Loucy (cell line): Measurements from ENCODE around the gene TTC23.
A peak's percentile ranks its signal among the peaks of the same experiment; 100 is the strongest.

ENCODE experiments used
- H2AFZ ChIP-seq: fragments of 200-600 bp; sonication (generic); 2 replicates; pipeline ENCODE4 v1.6.0; 2016; ENCODE audit warnings: antibody characterized with exemption, mild to moderate bottlenecking, low read length, moderate library complexity
- H3F3A ChIP-seq: fragments of 200-600 bp; 2 replicates; pipeline ENCODE4 v1.6.0; 2016; ENCODE audit warnings: antibody characterized with exemption, low read depth, mild to moderate bottlenecking
- H3K27me3 ChIP-seq: fragments of 200-600 bp; sonication (generic); 2 replicates; pipeline ENCODE4 v1.6.1; 2014; ENCODE audit warnings: low read length, mild to moderate bottlenecking; ENCODE audit not compliant: insufficient read depth, poor library complexity, severe bottlenecking
- H3K36me3 ChIP-seq: fragments of 200-600 bp; sonication (generic); 2 replicates; pipeline ENCODE4 v1.6.1; 2016; ENCODE audit warnings: low read length; ENCODE audit not compliant: insufficient read depth
- H3K4me1 ChIP-seq: fragments of 200-600 bp; sonication (generic); 2 replicates; pipeline ENCODE4 v1.5.1; 2014; ENCODE audit warnings: low read length, mild to moderate bottlenecking; ENCODE audit not compliant: insufficient read depth, poor library complexity, severe bottlenecking
- H3K4me2 ChIP-seq: fragments of 200-600 bp; sonication (generic); 2 replicates; pipeline ENCODE4 v1.6.0; 2014; ENCODE audit warnings: antibody characterized with exemption, low read length, low read depth, mild to moderate bottlenecking; ENCODE audit not compliant: poor library complexity, severe bottlenecking
- H3K4me3 ChIP-seq: fragments of 200-600 bp; sonication (generic); 2 replicates; pipeline ENCODE4 v1.5.1; 2014; ENCODE audit warnings: low read length, mild to moderate bottlenecking, mixed read lengths; ENCODE audit not compliant: poor library complexity, severe bottlenecking
- H3K79me2 ChIP-seq: fragments of 200-600 bp; sonication (generic); 2 replicates; pipeline ENCODE4 v1.6.1; 2014; ENCODE audit warnings: low read length; ENCODE audit not compliant: insufficient read depth
- H3K9ac ChIP-seq: fragments of 200-600 bp; sonication (generic); 2 replicates; pipeline ENCODE4 v1.6.0; 2014; ENCODE audit warnings: mild to moderate bottlenecking, low read depth, low read length, moderate library complexity; ENCODE audit not compliant: poor library complexity, severe bottlenecking
- H3K9me2 ChIP-seq: fragments of 200-600 bp; sonication (generic); replicated peaks from 2 replicates; pipeline ENCODE4 v1.6.1; 2016; ENCODE audit warnings: low read depth, low read length, mixed read lengths
- H3K9me3 ChIP-seq: fragments of 200-600 bp; sonication (generic); 2 replicates; pipeline ENCODE4 v1.6.1; 2014; ENCODE audit warnings: mild to moderate bottlenecking, antibody characterized with exemption, low read length, low read depth; ENCODE audit not compliant: insufficient read depth
- H4K20me1 ChIP-seq: fragments of 200-600 bp; sonication (generic); 2 replicates; pipeline ENCODE4 v1.6.0; 2014; ENCODE audit warnings: antibody characterized with exemption, low read length, mild to moderate bottlenecking; ENCODE audit not compliant: insufficient read depth, poor library complexity, severe bottlenecking
- CTCF ChIP-seq: fragments of 200-600 bp; sonication (generic); conservative IDR thresholded peaks from 2 replicates; pipeline ENCODE4 v1.5.1; 2014; ENCODE audit warnings: mild to moderate bottlenecking, antibody characterized with exemption, low read length
- EZH2phosphoT487 ChIP-seq: fragments of 200-600 bp; IDR thresholded peaks from 2 replicates; pipeline ENCODE4 v1.6.1; 2018; ENCODE audit warnings: antibody characterized with exemption, mild to moderate bottlenecking, moderate library complexity, borderline replicate concordance

Gene TTC23

DNA sequence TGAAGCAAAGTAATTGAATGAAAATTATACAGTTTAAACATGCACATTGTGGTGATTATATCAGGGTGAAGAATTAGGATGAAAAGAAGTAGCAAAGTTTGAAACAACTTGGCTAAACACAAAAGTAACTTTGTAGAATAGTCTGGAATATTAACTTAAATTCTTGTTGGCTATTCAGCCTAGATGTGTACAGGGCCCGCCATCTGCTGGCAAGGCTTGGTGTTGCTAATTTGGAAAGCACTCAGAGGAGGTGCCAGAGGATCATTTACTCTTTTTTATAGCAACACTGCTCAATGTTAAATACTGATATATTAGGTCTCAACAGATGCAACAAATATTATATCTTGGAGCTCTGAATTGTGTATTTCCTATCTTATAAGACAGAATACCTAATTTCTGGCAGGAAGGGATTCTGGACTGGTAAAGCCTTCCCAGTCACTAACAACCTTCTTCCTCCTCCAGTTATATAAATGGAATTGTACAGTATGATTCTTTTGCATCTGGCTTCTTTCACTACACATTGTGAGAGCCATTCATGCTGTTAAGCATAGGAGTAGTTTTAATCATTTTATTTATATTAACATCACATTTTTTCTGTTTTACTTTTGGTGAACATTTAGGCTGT lies 36.1 kb downstream of the TTC23 start:
- Histone ChIP-seq H3K9ac (no peak overlapping the region), H3K9me2 (no peaks in the 10 kb centered on the region), H3K27me3 (no peaks in the 10 kb centered on the region), H3K36me3 (no peaks in the 10 kb centered on the region), H3K79me2 (no peaks in the 10 kb centered on the region), H3K9me3 (no peaks in the 10 kb centered on the region), H3F3A (no peaks in the 10 kb centered on the region), H3K4me2 (no peak overlapping the region), H2AFZ (no peak overlapping the region), H4K20me1 (no peaks in the 10 kb centered on the region), H3K4me3 (no peak overlapping the region), H3K4me1 (no peaks in the 10 kb centered on the region)
- TF ChIP-seq EZH2phosphoT487 (no peak), CTCF (peak; percentile 95)

DNA sequence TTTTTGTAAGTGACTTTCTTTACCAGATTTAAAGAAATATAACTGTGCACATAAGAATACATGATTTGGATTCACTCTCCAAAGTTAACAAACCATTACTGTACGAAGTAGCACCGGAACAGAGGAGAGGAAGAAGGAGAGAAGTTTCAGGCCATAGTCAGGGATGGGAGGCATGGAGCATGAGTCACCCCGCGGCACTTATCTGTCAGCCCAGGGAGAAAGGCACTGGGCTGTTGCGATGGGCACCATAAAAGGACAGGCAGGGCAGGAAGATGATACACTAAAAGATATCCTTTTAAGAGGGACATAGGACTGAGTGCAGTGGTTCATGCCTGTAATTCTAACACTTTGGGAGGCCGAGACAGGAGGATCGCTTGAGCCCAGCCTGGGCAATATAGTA lies 37.0 kb downstream of the TTC23 start:
- Histone ChIP-seq H3K9me2 (no peaks in the 10 kb centered on the region), H3K4me2 (no peak overlapping the region), H4K20me1 (no peaks in the 10 kb centered on the region), H3K9ac (no peak overlapping the region), H2AFZ (no peak overlapping the region), H3K27me3 (no peaks in the 10 kb centered on the region), H3K4me1 (no peaks in the 10 kb centered on the region), H3F3A (no peaks in the 10 kb centered on the region), H3K4me3 (no peak overlapping the region), H3K36me3 (no peaks in the 10 kb centered on the region), H3K79me2 (no peaks in the 10 kb centered on the region), H3K9me3 (no peaks in the 10 kb centered on the region)
- TF ChIP-seq CTCF, result no peak

GRCh38 chr15:99211926-99212325 lies 37.5 kb downstream of the TTC23 start:
- H3F3A ChIP-seq, result no peaks in the 10 kb centered on the region
- H3K9me2 ChIP-seq, result no peaks in the 10 kb centered on the region
- H3K4me3 ChIP-seq, result no peak overlapping the region
- H3K36me3 ChIP-seq, result no peaks in the 10 kb centered on the region
- H3K79me2 ChIP-seq, result no peaks in the 10 kb centered on the region
- no peak overlapping the region for H2AFZ ChIP-seq
- no peaks in the 10 kb centered on the region for H3K4me1 ChIP-seq
- no peaks in the 10 kb centered on the region for H4K20me1 ChIP-seq
- no peaks in the 10 kb centered on the region for H3K9me3 ChIP-seq
- no peak overlapping the region for H3K4me2 ChIP-seq
- no peak overlapping the region for H3K9ac ChIP-seq
- no peaks in the 10 kb centered on the region for H3K27me3 ChIP-seq
- TF ChIP-seq CTCF (no peak), EZH2phosphoT487 (no peak)
